ENCODE data around the gene BIK.
A peak's percentile ranks its signal among the peaks of the same experiment; 100 is the strongest.

GRCh38 chr22:43142880-43143562 lies 32.5 kb downstream of the BIK start, which contains the start of gene MCAT:
- TF ChIP-seq, protein P1, sequence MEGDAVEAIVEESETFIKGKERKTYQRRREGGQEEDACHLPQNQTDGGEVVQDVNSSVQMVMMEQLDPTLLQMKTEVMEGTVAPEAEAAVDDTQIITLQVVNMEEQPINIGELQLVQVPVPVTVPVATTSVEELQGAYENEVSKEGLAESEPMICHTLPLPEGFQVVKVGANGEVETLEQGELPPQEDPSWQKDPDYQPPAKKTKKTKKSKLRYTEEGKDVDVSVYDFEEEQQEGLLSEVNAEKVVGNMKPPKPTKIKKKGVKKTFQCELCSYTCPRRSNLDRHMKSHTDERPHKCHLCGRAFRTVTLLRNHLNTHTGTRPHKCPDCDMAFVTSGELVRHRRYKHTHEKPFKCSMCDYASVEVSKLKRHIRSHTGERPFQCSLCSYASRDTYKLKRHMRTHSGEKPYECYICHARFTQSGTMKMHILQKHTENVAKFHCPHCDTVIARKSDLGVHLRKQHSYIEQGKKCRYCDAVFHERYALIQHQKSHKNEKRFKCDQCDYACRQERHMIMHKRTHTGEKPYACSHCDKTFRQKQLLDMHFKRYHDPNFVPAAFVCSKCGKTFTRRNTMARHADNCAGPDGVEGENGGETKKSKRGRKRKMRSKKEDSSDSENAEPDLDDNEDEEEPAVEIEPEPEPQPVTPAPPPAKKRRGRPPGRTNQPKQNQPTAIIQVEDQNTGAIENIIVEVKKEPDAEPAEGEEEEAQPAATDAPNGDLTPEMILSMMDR (IDR thresholded peaks at IDR 0.05): no peak
- TF ChIP-seq POLR2A (IDR thresholded peaks at IDR 0.05): peak in 1 of 2 donors; percentile 55
